Peyer's patch (tissue), 4 donors: ENCODE data around the gene RPS25. TPM values are rescaled to one million over a fixed set of nuclear protein-coding genes. Genes with fewer than 3 reads are reported as not detected.

Experiments
- DNase-seq, 3 donors: peaks; one replicate each; pipeline ENCODE4 v3.0.0-alpha.2; 2017 to 2019
- H3K27ac ChIP-seq, 4 donors: fragments of 200-600 bp; sonication (generic); one replicate each; pipeline ENCODE4 v1.5.1; 2016 to 2019
- H3K27me3 ChIP-seq, 2 donors: fragments of 200-600 bp; sonication (generic); one replicate each; pipeline ENCODE4 v1.5.1; 2019
- H3K36me3 ChIP-seq, 3 donors: fragments of 200-600 bp; sonication (generic); one replicate each; pipeline ENCODE4 v1.5.1; 2016 to 2019
- H3K4me1 ChIP-seq, 4 donors: fragments of 200-600 bp; sonication (generic); one replicate each; pipeline ENCODE4 v1.5.1; 2016 to 2019
- H3K4me3 ChIP-seq, 4 donors: fragments of 200-600 bp; sonication (generic); 1 replicate in 3 of 4; 2 replicates in 1 of 4; pipeline ENCODE4 v1.5.1; 2016 to 2019; ENCODE audit warnings: mild to moderate bottlenecking in 1 of 4
- H3K9me3 ChIP-seq, 4 donors: fragments of 200-600 bp; sonication (generic); one replicate each; pipeline ENCODE4 v1.5.1; 2016 to 2019; ENCODE audit warnings: mild to moderate bottlenecking in 1 of 4
- POLR2A ChIP-seq, 2 donors: fragments of 450-650 bp; IDR thresholded peaks; one replicate each; pipeline ENCODE4 v1.5.1; 2017; ENCODE audit warnings: antibody characterized with exemption in 2 of 2, mild to moderate bottlenecking in 2 of 2, moderate library complexity in 2 of 2
- total RNA-seq, 4 donors: library from RNA; depleted of rRNA; stranded (reverse); fragments of >200 nt; gene quantifications; one replicate each; pipeline ENCODE4 v1.1.0, GENCODE V29; 2016
- TF ChIP-seq, protein P1 (sequence below), 6 experiments: fragments of 450-650 bp in 4 of 6; fragments of 200-600 bp in 2 of 6; sonication (generic) in 1 of 6; IDR thresholded peaks; one replicate each; pipeline ENCODE4 v1.5.1; 2017 to 2019; ENCODE audit warnings: antibody characterized with exemption in 6 of 6, mild to moderate bottlenecking in 3 of 6, moderate library complexity in 1 of 6

RPS25 gene
- total RNA-seq, 4 donors from 2014 or later = 369 to 1,310 (median 750) TPM

DNA sequence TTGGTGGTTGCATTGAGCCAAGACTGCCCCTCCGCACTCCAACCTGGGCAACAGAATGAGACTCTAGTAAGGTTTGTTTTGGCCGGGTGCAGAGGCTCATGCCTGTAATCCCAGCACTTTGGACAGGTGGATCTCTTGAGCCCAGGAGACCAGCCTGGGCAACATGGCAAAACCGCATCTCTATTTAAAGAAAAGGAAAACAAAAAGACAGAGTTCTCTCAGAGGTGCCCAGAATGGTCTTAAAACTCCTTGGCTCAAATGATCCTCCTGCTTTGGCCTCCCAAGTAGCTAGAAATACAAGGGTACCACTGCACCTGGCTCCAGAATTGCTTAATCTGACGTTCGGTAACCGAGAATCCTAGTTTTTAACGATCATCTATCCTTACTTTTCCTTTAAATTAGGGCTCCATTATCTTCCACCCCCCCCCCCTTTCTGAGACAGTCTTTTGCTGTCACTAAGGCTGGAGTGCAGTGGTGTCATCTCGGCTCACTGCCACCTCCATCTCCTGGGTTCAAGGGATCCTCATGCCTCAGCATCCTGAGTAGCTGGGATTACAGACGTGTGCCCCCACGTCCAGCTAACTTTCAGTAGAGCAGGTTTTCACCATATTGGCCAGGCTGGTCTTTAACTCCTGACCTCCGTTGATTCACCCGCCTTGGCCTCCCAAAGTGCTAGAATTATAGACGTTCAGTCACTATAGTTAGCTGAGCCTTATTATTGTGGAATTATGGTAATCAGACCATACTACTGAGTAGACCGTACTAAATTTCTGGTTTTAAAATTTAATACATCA, 1.7 kb downstream of the RPS25 start:
- Histone ChIP-seq H3K4me3 (peak overlapping the region in 2 of 4 donors; percentile 87 to 95), H3K36me3 (peaks cover 0 to 50% (median 7%) of the 10 kb centered on the region in 3 donors)

DNA sequence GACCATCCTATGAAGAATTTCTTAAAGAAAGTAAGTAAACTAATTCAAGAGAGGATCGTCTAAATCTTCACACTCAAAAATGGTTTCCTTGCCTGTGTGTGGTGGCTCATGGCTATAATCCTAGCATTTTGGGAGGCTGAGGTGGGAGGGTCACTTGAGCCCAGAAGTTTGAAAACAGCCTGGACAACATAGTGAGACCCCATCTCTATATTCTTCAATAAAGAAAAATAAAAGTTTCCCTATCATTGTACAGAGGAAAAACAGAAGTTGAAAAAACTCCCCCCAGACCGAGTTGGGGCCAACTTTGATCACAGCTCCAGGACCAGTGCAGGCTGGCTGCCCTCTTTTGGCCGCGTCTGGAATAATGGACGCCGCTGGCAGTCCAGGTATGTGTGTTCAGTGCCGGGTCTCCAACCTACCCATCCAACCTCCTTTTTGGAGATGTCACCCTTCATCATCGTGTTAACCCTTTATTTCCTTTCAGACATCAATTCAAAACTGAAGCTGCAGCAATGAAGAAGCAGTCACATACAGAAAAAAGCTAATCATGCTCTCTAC, 3.0 kb downstream of the RPS25 start:
- H3K9me3 ChIP-seq = no peaks in the 10 kb centered on the region
- no peaks in the 10 kb centered on the region for H3K27me3 ChIP-seq
- peaks cover 0 to 62% (median 7%) of the 10 kb centered on the region in 3 donors for H3K36me3 ChIP-seq
- DNase-seq = no peak
- H3K4me3 ChIP-seq = no peak overlapping the region
- peaks cover 0 to 30% (median 13%) of the 10 kb centered on the region in 4 donors for H3K4me1 ChIP-seq
- H3K27ac ChIP-seq = no peak overlapping the region
- TF ChIP-seq, protein P1, sequence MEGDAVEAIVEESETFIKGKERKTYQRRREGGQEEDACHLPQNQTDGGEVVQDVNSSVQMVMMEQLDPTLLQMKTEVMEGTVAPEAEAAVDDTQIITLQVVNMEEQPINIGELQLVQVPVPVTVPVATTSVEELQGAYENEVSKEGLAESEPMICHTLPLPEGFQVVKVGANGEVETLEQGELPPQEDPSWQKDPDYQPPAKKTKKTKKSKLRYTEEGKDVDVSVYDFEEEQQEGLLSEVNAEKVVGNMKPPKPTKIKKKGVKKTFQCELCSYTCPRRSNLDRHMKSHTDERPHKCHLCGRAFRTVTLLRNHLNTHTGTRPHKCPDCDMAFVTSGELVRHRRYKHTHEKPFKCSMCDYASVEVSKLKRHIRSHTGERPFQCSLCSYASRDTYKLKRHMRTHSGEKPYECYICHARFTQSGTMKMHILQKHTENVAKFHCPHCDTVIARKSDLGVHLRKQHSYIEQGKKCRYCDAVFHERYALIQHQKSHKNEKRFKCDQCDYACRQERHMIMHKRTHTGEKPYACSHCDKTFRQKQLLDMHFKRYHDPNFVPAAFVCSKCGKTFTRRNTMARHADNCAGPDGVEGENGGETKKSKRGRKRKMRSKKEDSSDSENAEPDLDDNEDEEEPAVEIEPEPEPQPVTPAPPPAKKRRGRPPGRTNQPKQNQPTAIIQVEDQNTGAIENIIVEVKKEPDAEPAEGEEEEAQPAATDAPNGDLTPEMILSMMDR (IDR thresholded peaks at IDR 0.05) = no peak
- no peak for TF ChIP-seq POLR2A (IDR thresholded peaks at IDR 0.05)

More for the DNA sequence above, 1.7 kb downstream of the RPS25 start:
- Histone ChIP-seq H3K4me1 (peaks cover 0 to 43% (median 16%) of the 10 kb centered on the region in 4 donors), H3K27me3 (no peaks in the 10 kb centered on the region), H3K27ac (no peak overlapping the region), H3K9me3 (no peaks in the 10 kb centered on the region)
- no peak for DNase-seq
- TF ChIP-seq, protein P1 (IDR thresholded peaks at IDR 0.05) = no peak
- no peak for TF ChIP-seq POLR2A (IDR thresholded peaks at IDR 0.05)

DNA sequence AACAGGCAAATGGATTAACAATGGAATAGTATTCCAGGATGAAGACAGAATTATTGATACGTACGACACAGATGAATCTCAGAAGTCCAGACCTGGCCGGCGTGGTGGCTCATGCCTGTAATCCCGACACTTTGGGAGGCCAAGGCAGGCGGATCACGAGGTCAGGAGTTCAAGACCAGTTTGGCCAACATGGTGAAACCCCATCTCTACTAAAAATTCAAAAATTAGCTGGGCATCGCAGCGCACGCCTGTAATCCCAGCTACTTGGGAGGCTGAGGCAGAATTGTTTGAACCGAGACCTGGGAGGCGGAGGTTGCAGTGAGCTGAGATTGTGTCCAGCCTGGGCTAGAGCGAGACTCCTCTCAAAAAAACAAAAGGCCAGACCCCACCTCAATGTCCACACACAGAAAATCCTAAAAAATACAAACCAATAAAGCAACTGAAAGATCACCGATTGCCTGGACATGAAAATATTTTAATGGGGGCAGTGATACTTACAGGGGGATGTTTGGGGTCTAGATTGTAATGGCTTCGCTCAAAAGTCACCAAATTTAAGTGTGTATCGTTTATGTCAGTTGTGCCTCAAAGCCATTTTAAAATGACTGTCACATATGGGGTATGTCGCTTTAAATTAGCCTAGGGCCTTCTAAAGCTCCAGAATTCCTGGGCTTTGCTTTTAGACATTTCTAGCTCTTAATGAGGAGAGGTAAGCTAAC, 3.8 kb downstream of the RPS25 start:
- TF ChIP-seq POLR2A (IDR thresholded peaks at IDR 0.05) = no peak
- TF ChIP-seq, protein P1 (IDR thresholded peaks at IDR 0.05) = no peak
- peaks cover 0 to 22% (median 8%) of the 10 kb centered on the region in 4 donors for H3K4me1 ChIP-seq
- DNase-seq = no peak
- H3K4me3 ChIP-seq = no peak overlapping the region
- H3K9me3 ChIP-seq = no peaks in the 10 kb centered on the region
- no peaks in the 10 kb centered on the region for H3K27me3 ChIP-seq
- H3K36me3 ChIP-seq = peaks cover 0 to 69% (median 7%) of the 10 kb centered on the region in 3 donors
- H3K27ac ChIP-seq = no peak overlapping the region

DNA sequence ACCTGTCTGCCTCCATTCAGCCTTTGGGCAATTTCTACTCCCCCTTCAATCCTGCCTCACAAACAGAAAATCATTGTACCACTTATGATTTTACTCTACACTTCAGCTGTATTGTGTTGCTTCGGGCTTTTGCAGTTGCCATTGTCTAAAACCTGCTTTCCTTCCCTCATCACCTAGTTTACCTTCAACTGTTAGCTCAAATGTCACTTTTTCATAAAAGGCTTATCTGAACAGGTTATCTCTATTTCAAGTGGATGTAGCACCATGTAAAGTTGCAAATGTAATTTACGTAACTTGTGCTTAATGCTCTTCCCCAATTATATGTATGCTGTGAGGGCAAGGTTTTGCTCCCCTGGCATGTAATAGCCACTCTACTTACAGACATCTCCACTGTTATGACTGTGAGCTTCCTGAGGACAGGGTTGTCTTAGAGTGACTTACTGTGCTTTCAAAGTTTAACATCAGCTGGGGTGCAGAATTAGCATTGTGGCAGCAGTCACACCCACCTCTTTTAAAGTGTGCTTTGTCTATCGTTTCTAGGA, 5.4 kb downstream of the RPS25 start:
- H3K4me3 ChIP-seq = no peak overlapping the region
- H3K9me3 ChIP-seq = no peaks in the 10 kb centered on the region
- no peak for DNase-seq
- H3K4me1 ChIP-seq = peaks cover 0 to 22% (median 5%) of the 10 kb centered on the region in 4 donors
- no peak for TF ChIP-seq POLR2A (IDR thresholded peaks at IDR 0.05)
- TF ChIP-seq, protein P1 (IDR thresholded peaks at IDR 0.05) = no peak
- no peaks in the 10 kb centered on the region for H3K27me3 ChIP-seq
- peaks cover 0 to 86% (median 7%) of the 10 kb centered on the region in 3 donors for H3K36me3 ChIP-seq
- no peak overlapping the region for H3K27ac ChIP-seq

DNA sequence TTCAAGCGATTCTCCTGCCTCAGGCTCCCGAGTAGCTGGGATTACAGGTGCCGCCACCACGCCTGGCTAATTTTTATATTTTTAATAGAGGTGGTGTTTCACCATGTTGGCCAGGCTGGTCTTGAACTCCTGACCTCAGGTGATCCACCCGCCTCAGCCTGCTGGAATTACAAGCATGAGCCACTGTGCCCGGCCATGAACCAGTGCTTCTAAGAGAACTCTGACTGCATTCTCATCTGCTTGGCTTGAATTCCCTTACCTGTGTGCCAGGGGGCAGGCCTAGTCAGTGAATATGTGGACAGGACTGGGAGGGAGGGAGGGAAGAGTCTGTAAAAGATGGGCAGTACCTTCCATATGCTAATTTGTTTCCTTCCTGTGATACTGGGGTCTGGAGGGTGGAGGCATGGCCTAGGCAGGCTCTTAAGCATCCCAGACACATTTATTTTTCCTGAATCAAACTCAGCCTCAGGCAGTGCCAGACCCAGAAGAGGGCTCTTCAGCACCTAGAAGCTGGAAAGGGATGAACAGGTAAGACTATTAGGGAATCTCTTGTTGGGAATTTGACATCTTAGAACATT, 6.6 kb downstream of the RPS25 start:
- TF ChIP-seq, protein P1 (IDR thresholded peaks at IDR 0.05) = no peak
- TF ChIP-seq POLR2A (IDR thresholded peaks at IDR 0.05) = no peak
- H3K27me3 ChIP-seq = no peaks in the 10 kb centered on the region
- H3K9me3 ChIP-seq = no peaks in the 10 kb centered on the region
- no peak overlapping the region for H3K27ac ChIP-seq
- peaks cover 0 to 13% (median under 1%) of the 10 kb centered on the region in 4 donors for H3K4me1 ChIP-seq
- peaks cover 0 to 93% (median 7%) of the 10 kb centered on the region in 3 donors for H3K36me3 ChIP-seq
- DNase-seq = no peak
- no peak overlapping the region for H3K4me3 ChIP-seq
